Measurements from ENCODE around the gene SEMA3G.

Gene SEMA3G

DNA sequence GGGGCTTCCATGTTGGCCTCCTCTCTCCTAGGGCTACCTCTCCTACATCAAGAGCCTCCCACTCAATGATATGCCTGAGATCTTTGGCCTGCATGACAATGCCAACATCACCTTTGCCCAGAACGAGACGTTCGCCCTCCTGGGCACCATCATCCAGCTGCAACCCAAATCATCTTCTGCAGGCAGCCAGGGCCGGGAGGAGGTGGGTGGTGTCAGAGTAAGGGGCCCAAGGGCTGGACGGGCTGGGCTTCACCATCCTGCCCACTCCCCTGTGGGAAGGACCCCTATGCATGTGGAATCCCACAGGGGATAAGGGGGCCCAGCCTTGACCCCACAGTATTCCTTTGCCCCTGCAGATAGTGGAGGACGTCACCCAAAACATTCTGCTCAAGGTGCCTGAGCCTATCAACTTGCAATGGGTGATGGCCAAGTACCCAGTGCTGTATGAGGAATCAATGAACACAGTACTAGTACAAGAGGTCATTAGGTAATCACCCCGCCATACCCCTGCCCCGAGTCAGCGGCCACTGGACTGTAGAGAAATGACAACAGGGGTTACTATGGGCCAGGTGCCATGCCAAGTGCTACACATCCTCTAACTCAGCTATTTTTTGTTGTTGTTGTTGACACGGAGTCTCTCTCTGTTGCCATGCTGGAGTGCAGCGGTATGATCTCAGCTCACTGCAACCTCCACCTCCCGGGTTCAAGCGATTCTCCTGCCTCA lies 47.1 kb downstream of the SEMA3G start:
- Histone ChIP-seq H2AFZ (ENCODE audit: low read depth, low read length) (no peak overlapping the region), H3K36me3 (ENCODE audit: insufficient read depth, low read length) (peaks cover 29% of the 10 kb centered on the region), H3K9me3 (ENCODE audit: insufficient read depth, low read length, severe bottlenecking) (no peaks in the 10 kb centered on the region), H4K20me1 (ENCODE audit: insufficient read depth, low read length) (peaks cover 7% of the 10 kb centered on the region; the same call in 1 of the 2 replicates), H3K4me3 (ENCODE audit: low read depth in 1 of 2, low read length in 2 of 2) (no peak overlapping the region), H3K79me2 (ENCODE audit: insufficient read depth, low read length) (no peaks in the 10 kb centered on the region), H3K4me2 (ENCODE audit: insufficient read depth, low read length) (no peak overlapping the region), H3K27ac (ENCODE audit: low read length) (no peak overlapping the region), H3K4me1 (ENCODE audit: insufficient read depth, low read length) (no peaks in the 10 kb centered on the region), H3K9ac (ENCODE audit: low read depth, low read length) (no peak overlapping the region), H3K27me3 (ENCODE audit: insufficient read depth, low read length, poor library complexity) (no peaks in the 10 kb centered on the region)
- ATAC-seq (ENCODE audit: insufficient read depth, low read depth) (no peak), DNase-seq (no peak)
- TF ChIP-seq, protein P1, sequence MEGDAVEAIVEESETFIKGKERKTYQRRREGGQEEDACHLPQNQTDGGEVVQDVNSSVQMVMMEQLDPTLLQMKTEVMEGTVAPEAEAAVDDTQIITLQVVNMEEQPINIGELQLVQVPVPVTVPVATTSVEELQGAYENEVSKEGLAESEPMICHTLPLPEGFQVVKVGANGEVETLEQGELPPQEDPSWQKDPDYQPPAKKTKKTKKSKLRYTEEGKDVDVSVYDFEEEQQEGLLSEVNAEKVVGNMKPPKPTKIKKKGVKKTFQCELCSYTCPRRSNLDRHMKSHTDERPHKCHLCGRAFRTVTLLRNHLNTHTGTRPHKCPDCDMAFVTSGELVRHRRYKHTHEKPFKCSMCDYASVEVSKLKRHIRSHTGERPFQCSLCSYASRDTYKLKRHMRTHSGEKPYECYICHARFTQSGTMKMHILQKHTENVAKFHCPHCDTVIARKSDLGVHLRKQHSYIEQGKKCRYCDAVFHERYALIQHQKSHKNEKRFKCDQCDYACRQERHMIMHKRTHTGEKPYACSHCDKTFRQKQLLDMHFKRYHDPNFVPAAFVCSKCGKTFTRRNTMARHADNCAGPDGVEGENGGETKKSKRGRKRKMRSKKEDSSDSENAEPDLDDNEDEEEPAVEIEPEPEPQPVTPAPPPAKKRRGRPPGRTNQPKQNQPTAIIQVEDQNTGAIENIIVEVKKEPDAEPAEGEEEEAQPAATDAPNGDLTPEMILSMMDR (IDR thresholded peaks at IDR 0.05; ENCODE audit: borderline replicate concordance, extremely low read depth, low read length, poor library complexity, severe bottlenecking): no peak
- no peak for TF ChIP-seq EZH2 (IDR thresholded peaks at IDR 0.05; ENCODE audit: borderline replicate concordance, low read depth, low read length, severe bottlenecking)

DNA sequence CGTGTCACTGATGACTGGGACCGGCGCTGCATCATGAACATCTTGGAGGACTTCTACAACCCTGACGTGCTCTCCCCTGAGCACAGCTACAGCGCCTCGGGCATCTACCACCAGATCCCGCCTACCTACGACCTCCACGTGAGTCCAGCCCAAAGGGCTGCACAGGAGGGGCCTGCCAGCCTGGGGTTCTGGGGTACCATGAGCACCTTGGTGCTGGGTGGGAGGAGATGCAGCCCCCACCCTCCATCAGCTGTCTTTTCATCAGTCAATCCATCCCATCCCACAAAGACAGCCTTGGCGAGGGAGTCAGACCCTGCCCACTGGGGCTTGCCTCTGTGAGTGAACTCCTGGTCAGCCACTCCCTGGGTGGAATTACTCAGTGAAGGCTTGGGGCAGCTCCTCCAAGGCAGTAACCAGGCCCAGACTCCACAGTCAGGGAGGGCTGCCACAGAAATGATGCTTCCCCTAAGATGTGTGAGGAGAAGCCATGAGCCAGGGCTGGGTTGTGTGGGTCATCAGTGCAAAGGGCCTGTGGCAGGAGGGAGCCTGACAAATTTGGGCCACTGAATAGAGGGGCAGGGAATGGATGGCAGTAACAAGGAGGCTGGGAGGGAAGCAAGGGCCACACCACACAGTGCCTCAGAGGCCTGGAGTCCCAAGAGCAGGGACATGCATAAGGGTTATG lies 47.9 kb downstream of the SEMA3G start:
- Histone ChIP-seq H3K9me3 (ENCODE audit: insufficient read depth, low read length, severe bottlenecking) (no peaks in the 10 kb centered on the region), H3K4me3 (ENCODE audit: low read depth in 1 of 2, low read length in 2 of 2) (no peak overlapping the region), H3K79me2 (ENCODE audit: insufficient read depth, low read length) (no peaks in the 10 kb centered on the region), H3K27me3 (ENCODE audit: insufficient read depth, low read length, poor library complexity) (no peaks in the 10 kb centered on the region), H2AFZ (ENCODE audit: low read depth, low read length) (no peak overlapping the region), H3K27ac (ENCODE audit: low read length) (no peak overlapping the region), H3K36me3 (ENCODE audit: insufficient read depth, low read length) (peaks cover 21% of the 10 kb centered on the region), H3K4me1 (ENCODE audit: insufficient read depth, low read length) (no peaks in the 10 kb centered on the region), H3K9ac (ENCODE audit: low read depth, low read length) (no peak overlapping the region), H3K4me2 (ENCODE audit: insufficient read depth, low read length) (no peak overlapping the region), H4K20me1 (ENCODE audit: insufficient read depth, low read length) (peaks cover 6% of the 10 kb centered on the region; the same call in 1 of the 2 replicates)
- ATAC-seq (ENCODE audit: insufficient read depth, low read depth): no peak
- TF ChIP-seq EZH2 (IDR thresholded peaks at IDR 0.05; ENCODE audit: borderline replicate concordance, low read depth, low read length, severe bottlenecking): no peak
- TF ChIP-seq, protein P1 (IDR thresholded peaks at IDR 0.05; ENCODE audit: borderline replicate concordance, extremely low read depth, low read length, poor library complexity, severe bottlenecking): no peak
- no peak for DNase-seq

DNA sequence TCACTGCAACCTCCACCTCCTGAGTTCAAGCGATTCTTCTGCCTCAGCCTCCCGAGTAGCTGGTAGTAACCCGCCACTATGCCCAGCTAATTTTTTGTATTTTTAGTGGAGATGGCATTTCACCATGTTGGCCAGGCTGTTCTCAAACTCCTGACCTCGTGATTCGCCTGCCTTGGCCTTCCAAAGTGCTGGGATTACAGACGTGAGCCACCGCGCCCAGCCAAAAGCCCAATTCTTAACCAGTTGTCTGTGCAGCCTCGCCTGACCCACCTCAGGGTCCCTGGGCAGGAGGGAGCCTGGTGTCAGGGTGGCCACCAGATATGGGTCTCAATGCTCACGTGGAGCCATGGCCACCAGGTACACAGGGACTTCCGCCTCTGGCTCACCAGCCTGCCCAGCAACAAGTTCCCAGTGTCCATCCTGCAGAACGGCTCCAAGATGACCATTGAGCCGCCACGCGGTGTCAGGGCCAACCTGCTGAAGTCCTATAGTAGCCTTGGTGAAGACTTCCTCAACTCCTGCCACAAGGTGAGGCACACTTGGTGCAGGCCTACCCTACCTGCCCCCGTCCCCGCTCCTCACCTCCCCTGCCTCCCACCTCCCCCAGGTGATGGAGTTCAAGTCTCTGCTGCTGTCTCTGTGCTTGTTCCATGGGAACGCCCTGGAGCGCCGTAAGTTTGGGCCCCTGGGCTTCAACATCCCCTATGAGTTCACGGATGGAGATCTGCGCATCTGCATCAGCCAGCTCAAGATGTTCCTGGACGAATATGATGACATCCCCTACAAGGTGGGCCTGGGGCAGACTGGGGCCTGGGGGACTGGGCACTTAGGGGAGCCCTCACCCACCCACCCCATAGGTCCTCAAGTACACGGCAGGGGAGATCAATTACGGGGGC lies 48.6 kb downstream of the SEMA3G start:
- DNase-seq: no peak
- Histone ChIP-seq H3K36me3 (ENCODE audit: insufficient read depth, low read length) (peaks cover 13% of the 10 kb centered on the region), H3K27me3 (ENCODE audit: insufficient read depth, low read length, poor library complexity) (no peaks in the 10 kb centered on the region), H3K4me2 (ENCODE audit: insufficient read depth, low read length) (no peak overlapping the region), H4K20me1 (ENCODE audit: insufficient read depth, low read length) (peaks cover 3% of the 10 kb centered on the region; the same call in 1 of the 2 replicates), H3K4me1 (ENCODE audit: insufficient read depth, low read length) (no peaks in the 10 kb centered on the region), H3K9ac (ENCODE audit: low read depth, low read length) (no peak overlapping the region), H2AFZ (ENCODE audit: low read depth, low read length) (no peak overlapping the region), H3K9me3 (ENCODE audit: insufficient read depth, low read length, severe bottlenecking) (no peaks in the 10 kb centered on the region), H3K27ac (ENCODE audit: low read length) (no peak overlapping the region), H3K4me3 (ENCODE audit: low read depth in 1 of 2, low read length in 2 of 2) (no peak overlapping the region), H3K79me2 (ENCODE audit: insufficient read depth, low read length) (no peaks in the 10 kb centered on the region)
- TF ChIP-seq EZH2 (IDR thresholded peaks at IDR 0.05; ENCODE audit: borderline replicate concordance, low read depth, low read length, severe bottlenecking): no peak
- TF ChIP-seq, protein P1 (IDR thresholded peaks at IDR 0.05; ENCODE audit: borderline replicate concordance, extremely low read depth, low read length, poor library complexity, severe bottlenecking): no peak
- ATAC-seq (ENCODE audit: insufficient read depth, low read depth): no peak
